Stimulated activated naive CD4-positive, alpha-beta T cell treated with Interleukin-2 at 50 U/mL for 16 hours (primary cell): ENCODE measurements around the gene MIAT.
A peak's percentile ranks its signal among the peaks of the same experiment; 100 is the strongest.

ENCODE experiments used
- DNase-seq: peaks from one replicate; lab custom pipeline; 2025; lab: John Stamatoyannopoulos, UW

Gene MIAT

GRCh38 chr22:26669060-26669481 is 11.7 kb downstream of the MIAT start:
- no peak for DNase-seq

GRCh38 chr22:26670459-26670858 is 13.1 kb downstream of the MIAT start:
- DNase-seq: no peak

DNA sequence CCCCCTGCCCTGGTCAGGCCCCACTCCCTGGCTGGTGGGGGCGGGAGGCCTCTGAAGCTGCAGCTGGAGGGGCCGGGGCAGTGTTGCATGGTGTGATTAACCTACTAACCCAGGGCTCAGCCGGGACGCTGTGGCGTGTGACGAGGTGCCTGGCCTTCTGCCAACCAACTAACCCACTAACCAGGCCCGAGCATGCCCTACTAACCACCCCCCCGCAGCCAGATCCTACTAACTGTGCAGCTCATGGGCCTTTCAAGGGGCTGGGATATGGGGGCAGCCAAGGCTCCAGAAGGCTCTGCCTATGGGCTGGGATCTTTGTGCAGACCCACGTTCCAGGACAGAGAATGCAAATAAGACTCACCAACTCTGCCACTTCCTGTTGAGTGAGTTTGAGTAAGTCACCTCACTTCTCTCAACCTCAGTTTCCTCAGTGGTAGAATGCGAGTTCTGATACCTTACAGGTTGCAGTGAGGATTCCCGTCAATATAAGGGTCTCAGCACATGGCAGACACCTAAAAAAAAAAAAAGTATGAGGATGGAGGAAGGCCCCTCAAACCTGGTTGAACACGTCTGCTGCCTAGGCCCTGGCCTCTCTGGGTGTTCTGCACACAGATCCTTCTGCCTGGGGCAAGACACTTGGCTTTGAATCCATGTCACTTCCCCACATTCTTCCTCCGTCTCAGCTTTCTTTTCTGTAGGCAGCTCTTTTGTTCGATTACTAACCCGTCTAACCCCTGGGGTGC is 14.1 kb downstream of the MIAT start:
- DNase-seq: peak; percentile 58

DNA sequence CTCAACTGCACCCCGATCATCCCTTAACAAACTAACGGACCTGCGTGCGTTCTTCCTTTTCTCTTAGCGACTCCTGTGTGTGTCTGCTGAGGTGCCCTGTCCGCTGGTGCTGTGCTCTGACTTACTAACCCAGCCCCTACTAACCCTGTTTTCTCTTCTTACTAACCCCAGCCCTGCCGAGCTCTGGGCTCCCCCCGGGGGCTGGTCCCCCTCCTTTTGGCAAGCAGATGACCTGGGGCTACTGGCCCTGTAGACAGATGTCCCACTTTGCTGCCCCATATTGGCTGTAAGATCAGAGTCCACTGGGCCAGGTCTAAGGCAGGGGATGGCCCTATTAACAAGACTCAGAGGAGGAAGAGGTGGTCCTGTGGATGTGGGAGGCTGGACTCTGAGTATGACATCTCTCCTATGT is 14.7 kb downstream of the MIAT start:
- DNase-seq: peak; percentile 30

DNA sequence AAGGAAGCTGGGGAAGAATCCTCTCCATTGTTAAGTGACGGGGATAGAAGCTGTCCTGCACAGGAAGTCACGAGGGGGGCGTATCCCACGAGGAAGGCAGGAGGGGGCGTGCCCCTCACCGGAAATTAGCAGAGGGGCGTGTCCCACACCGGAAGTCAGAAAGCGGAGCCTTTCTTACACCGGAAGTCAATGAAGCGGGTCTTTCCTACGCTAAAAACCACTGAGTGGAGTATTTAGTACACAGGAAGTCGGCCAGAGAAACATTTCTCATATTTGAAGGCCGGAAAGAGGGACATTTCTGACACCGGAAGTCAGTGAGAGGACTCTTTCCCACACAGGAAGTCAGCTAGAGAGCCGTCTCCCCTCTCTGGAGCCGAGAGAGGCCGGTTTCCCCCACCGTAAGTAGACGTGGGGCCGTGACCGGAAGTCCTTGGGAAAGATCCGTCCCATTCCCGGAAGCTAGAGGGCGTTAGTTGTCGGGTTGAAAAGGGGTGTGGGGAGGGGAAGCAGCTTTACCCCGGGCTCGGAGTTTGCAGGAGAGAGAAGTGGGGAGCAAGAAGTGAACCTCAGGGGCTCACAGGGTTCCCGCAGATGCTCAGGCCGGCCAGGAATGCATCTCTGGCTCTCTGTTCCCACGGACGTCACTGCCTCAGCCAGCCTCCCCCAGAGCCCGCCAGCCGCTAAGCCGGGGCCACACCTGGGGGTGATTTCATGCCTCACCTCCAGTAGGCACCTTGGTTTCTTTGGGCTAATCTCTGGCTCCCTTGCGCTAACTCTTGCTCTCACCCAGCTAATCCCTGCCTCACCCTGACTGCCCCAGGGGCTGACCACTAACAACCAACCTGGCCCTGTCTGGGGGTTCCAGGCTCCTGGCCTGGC is 15.4 kb downstream of the MIAT start:
- peak; percentile 86 for DNase-seq

GRCh38 chr22:26673486-26673885 is 16.1 kb downstream of the MIAT start:
- peak; percentile 36 for DNase-seq

DNA sequence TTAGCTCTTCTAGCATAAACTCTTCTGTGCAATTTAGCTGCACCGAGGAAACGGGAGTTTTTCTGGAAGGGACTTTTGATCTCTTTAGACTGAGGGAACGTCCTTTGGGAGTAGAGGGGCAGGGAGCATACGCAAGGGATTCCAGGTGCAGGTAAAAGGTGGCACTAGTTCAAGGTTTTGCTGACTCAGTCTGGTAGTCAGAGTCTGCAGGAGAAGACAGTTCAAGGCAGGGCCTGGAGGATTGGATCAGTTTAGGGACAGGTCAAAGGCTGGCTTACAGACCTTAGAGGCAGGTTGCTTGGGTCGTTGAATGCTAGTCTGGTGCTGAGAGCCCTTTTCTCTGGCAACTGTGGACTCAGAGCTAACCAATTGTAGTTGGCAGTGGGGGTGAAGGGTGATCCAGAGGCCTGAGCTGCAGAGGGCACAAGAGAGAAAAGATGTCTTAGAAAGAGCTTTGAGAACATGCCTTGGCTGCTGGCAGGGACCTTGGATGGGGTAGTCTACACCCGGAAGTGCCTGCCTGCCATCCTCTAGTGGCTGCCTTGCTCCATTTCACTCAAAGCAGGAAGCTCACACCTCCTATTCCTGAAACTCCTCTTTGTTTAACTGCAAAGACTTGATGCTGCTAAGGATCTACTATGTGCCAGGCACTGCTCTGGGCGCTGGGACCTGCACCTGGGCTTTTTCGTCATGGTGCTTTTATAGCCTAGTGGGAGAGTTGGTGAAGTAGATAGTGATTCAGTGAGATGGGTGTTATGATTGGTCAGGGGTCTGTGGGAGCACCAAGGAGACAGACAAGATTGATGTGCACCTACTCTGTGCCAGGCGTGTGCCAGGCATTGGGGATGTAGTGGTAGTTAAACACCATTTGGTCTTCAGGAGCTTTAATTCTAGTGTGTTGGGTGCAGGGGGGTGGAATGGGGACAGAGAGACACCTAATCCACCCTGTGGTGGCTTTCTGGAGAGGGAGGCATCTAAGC is 17.1 kb downstream of the MIAT start:
- no peak for DNase-seq

GRCh38 chr22:26675687-26676268 is 18.4 kb downstream of the MIAT start:
- no peak for DNase-seq

- DNase-seq: no peak
These were observed 19.8 kb downstream of the MIAT start for GRCh38 chr22:26677217-26677616.

- peak; percentile 59 for DNase-seq
These were observed 21.7 kb downstream of the MIAT start for GRCh38 chr22:26679003-26679629.

DNA sequence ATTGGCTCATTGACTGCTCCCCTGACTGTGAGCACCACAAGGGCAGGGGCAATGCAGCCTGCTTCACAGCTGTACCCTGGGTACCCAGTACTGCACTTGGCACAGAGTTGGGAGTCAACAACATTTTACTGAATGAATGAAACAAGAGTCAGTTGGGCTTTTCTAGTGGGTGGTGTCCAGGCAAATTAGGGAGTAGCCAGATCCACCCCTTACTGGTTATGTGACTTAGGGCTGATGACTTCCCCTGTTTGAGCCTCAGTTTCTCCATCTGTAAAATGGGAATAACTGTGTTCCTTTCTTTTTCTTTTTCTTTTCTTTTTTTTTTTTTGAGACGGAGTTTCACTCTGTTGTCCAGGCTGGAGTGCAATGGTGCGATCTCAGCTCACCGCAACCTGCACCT is 23.1 kb downstream of the MIAT start:
- DNase-seq: no peak

- no peak for DNase-seq
These were observed 24.0 kb downstream of the MIAT start for GRCh38 chr22:26681395-26681821.

DNA sequence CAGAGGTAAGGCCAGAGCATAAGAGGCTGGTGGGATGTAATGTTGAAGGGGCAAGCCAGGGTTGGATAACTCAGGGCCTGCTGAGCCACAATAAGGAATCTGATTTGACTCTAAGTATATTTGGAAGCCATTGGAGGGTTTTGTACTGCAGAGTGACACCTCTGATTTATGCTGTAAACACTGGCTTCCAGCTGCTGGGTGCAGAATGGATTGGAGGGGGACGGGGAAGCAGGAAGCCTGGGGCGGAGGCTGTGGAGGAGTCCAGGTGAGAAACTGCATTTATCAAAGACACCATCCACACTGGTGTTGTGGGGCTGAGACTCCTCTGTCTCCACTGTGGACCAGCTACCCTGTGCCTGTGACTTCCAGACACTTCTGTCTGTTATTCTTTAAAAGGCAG is 26.8 kb downstream of the MIAT start:
- no peak for DNase-seq

DNA sequence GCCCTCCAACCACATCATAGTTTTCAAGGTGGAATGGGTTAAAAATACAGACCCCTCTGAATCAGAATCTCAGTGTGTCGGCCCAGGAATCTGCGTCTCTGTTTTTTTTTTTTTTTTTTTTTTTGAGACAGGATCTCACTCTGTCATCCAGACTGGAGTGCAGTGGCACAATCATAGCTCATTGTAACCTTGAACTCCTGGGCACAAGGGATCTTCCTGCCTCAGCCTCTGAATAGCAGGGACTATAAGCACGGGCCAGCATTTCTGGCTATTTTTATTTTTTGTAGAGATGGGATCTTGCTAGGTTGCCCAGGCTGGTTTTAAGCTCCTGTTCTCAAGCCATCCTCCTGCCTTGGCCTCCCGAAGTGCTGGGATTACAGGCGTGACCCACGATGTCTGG is 28.2 kb downstream of the MIAT start:
- DNase-seq: no peak

- no peak for DNase-seq
These were observed 30.1 kb downstream of the MIAT start for GRCh38 chr22:26687439-26687838.

GRCh38 chr22:26689513-26690301 is 32.3 kb downstream of the MIAT start:
- DNase-seq: no peak

- DNase-seq: no peak
These were observed 33.4 kb downstream of the MIAT start for GRCh38 chr22:26690654-26691376.

GRCh38 chr22:26691377-26691716 is 34.0 kb downstream of the MIAT start:
- no peak for DNase-seq

- no peak for DNase-seq
These were observed 34.8 kb downstream of the MIAT start for GRCh38 chr22:26692215-26692614.

GRCh38 chr22:26697151-26697550 is 39.8 kb downstream of the MIAT start:
- no peak for DNase-seq
